Measurements from ENCODE around the gene TBX3. TPM values are rescaled to one million over a fixed set of nuclear protein-coding genes. Genes with fewer than 3 reads are reported as not detected.
A peak's percentile ranks its signal among the peaks of the same experiment; 100 is the strongest.
"Not testable (repeated sequence)": the region's sequence is repeated elsewhere in the genome, so short reads cannot be mapped to it uniquely, and the experiment has no call there.

The TBX3 gene
- total RNA-seq, result 10 to 100 TPM; 15.6 to 44.0 (median 27.8) TPM
- long read RNA-seq, partial matches to known transcripts, result 2 of 4 reads
- long read RNA-seq, other reads (novel, unspliced or antisense), result 2 of 4 reads

GRCh38 chr12:114684098-114684869 is at the start of gene TBX3:
Gene TBX3 (minus strand): TSS chr12:114684175. CDS start chr12:114683200, 975 bp downstream.
- no peaks in the 10 kb centered on the region for H3K9me3 ChIP-seq
- ATAC-seq, result peak; percentile 80 to 91 (median 82)
- peak; percentile 94 to 96 (median 96) for DNase-seq
- H3K27ac ChIP-seq, result peak within 1 kb of the TSS; percentile 92
- intact Hi-C loops (cut with DNase I), result no loop called here
- TF ChIP-seq CTCF (IDR thresholded peaks at IDR 0.05) (peak; percentile 41 to 59 (median 52)), POLR2A (IDR thresholded peaks at IDR 0.05) (peak; percentile 95)
- no peaks in the 10 kb centered on the region for H3K27me3 ChIP-seq
- WGBS (ENCODE audit: insufficient coverage, low coverage, low lambda C conversion rate, missing lambda C conversion rate), result 2% methylated on average over 23 of the region's 76 CpGs
- peaks cover 0 to 10% (median 1%) of the 10 kb centered on the region in 4 donors for H3K4me1 ChIP-seq
- peak within 1 kb of the TSS; percentile 58 to 77 (median 62) for H3K4me3 ChIP-seq
- peaks cover 0 to under 1% (median 0%) of the 10 kb centered on the region in 4 donors for H3K36me3 ChIP-seq

- H3K36me3 ChIP-seq, result no peaks in the 10 kb centered on the region
- H3K27me3 ChIP-seq, result no peaks in the 10 kb centered on the region
- no peak for DNase-seq
- WGBS (ENCODE audit: insufficient coverage, low coverage, low lambda C conversion rate, missing lambda C conversion rate), result 21% methylated on average over 2 of the region's 4 CpGs
- TF ChIP-seq CTCF (IDR thresholded peaks at IDR 0.05), result no peak
- TF ChIP-seq POLR2A (IDR thresholded peaks at IDR 0.05), result no peak
- H3K9me3 ChIP-seq, result no peaks in the 10 kb centered on the region
- intact Hi-C loops (cut with DNase I), result no loop called here
- no peak overlapping the region for H3K4me3 ChIP-seq
- no peak for ATAC-seq
- no peaks in the 10 kb centered on the region for H3K4me1 ChIP-seq
- H3K27ac ChIP-seq, result no peak overlapping the region
These were observed 48.6 kb upstream of the TBX3 start for GRCh38 chr12:114732426-114733030.

- H3K9me3 ChIP-seq, result no peaks in the 10 kb centered on the region
- no peak for TF ChIP-seq POLR2A (IDR thresholded peaks at IDR 0.05)
- no peak for TF ChIP-seq CTCF (IDR thresholded peaks at IDR 0.05)
- no peak overlapping the region for H3K27ac ChIP-seq
- DNase-seq (no peak), ATAC-seq (no peak)
- no peaks in the 10 kb centered on the region for H3K27me3 ChIP-seq
- WGBS (ENCODE audit: insufficient coverage, low coverage, low lambda C conversion rate, missing lambda C conversion rate), result 50% methylated on average over 2 of the region's 3 CpGs
- no peaks in the 10 kb centered on the region for H3K4me1 ChIP-seq
- H3K4me3 ChIP-seq, result no peak overlapping the region
- H3K36me3 ChIP-seq, result no peaks in the 10 kb centered on the region
- intact Hi-C loops (cut with DNase I), result no loop called here
These were observed 45.8 kb upstream of the TBX3 start for GRCh38 chr12:114729731-114730130.

- DNase-seq (no peak), ATAC-seq (no peak)
- H3K9me3 ChIP-seq, result no peaks in the 10 kb centered on the region
- H3K27ac ChIP-seq, result no peak overlapping the region
- H3K4me3 ChIP-seq, result no peak overlapping the region
- 73% methylated on average over 6 of the region's 7 CpGs for WGBS (ENCODE audit: insufficient coverage, low coverage, low lambda C conversion rate, missing lambda C conversion rate)
- H3K4me1 ChIP-seq, result no peaks in the 10 kb centered on the region
- H3K36me3 ChIP-seq, result no peaks in the 10 kb centered on the region
- intact Hi-C loops (cut with DNase I), result no loop called here
- TF ChIP-seq CTCF (IDR thresholded peaks at IDR 0.05) (no peak), POLR2A (IDR thresholded peaks at IDR 0.05) (no peak)
- H3K27me3 ChIP-seq, result no peaks in the 10 kb centered on the region
These were observed 42.2 kb upstream of the TBX3 start for GRCh38 chr12:114726092-114726710.

- H3K4me1 ChIP-seq; H3K9me3 ChIP-seq; H3K4me3 ChIP-seq; ATAC-seq; intact Hi-C loops (cut with DNase I); H3K27me3 ChIP-seq; DNase-seq; H3K27ac ChIP-seq; H3K36me3 ChIP-seq: not testable (repeated sequence)
- 100% methylated on average over 1 of the region's 5 CpGs for WGBS (ENCODE audit: insufficient coverage, low coverage, low lambda C conversion rate, missing lambda C conversion rate)
These were observed 38.2 kb upstream of the TBX3 start for GRCh38 chr12:114722176-114722575.

Data from right lobe of liver (tissue), 6 donors.